ENCODE results near the gene MED25. TPM values are rescaled to one million over a fixed set of nuclear protein-coding genes. Genes with fewer than 3 reads are reported as not detected.

The MED25 gene
- polyA plus RNA-seq, 1 of the 3 experiments (the other 2 are of a cell fraction), result 30.2 TPM

- H3K27ac ChIP-seq (ENCODE audit: low read depth in 2 of 2, low read length in 1 of 2), result no peak overlapping the region; a peak in 1 of 4 replicates
- H3K4me3 ChIP-seq (ENCODE audit: low read depth in 2 of 2, low read length in 1 of 2), result no peak overlapping the region
- H3K9me3 ChIP-seq, result no peaks in the 10 kb centered on the region
- DNase-seq, result no peak
- TF ChIP-seq ZBTB33 (IDR thresholded peaks at IDR 0.05; ENCODE audit: borderline replicate concordance, low read depth) (no peak), EZH2phosphoT487 (IDR thresholded peaks at IDR 0.05; ENCODE audit: borderline replicate concordance, low read depth) (no peak), FOSL2 (IDR thresholded peaks at IDR 0.05; ENCODE audit: borderline replicate concordance, low read depth) (no peak), RXRA (IDR thresholded peaks at IDR 0.05; ENCODE audit: borderline replicate concordance, low read depth) (no peak), NRF1 (IDR thresholded peaks at IDR 0.05; ENCODE audit: low read depth, low read length) (no peak), GATA2 (CRISPR knock-in tag; IDR thresholded peaks at IDR 0.05) (no peak), NFIC (IDR thresholded peaks at IDR 0.05; ENCODE audit: borderline replicate concordance) (no peak), FOXJ3 (CRISPR knock-in tag; IDR thresholded peaks at IDR 0.05) (no peak)
- H3K4me1 ChIP-seq (ENCODE audit: control insufficient read depth in 1 of 2, insufficient read depth in 2 of 2, low read depth in 1 of 2, low read length in 1 of 2), result peaks cover 26% of the 10 kb centered on the region in 2 experiments; a peak in 3 of 4 replicates
- H3K9me2 ChIP-seq, result no peaks in the 10 kb centered on the region
- H3K27me3 ChIP-seq (ENCODE audit: insufficient read depth), result no peaks in the 10 kb centered on the region
- 90% methylated on average over 22 of the region's 24 CpGs for WGBS (ENCODE audit: low lambda C conversion rate)
- H2AFZ ChIP-seq (ENCODE audit: low read depth), result no peak overlapping the region
- H3K4me2 ChIP-seq, result no peak overlapping the region
- H3F3A ChIP-seq (replicated peaks; ENCODE audit: insufficient read depth), result peaks cover 41% of the 10 kb centered on the region
- ChIA-PET CTCF (interaction anchor here (0.6 to 3.4 kb wide), 6 partner anchors 10 to 112 kb away, joined by 3 to 20 read pairs (median 4); partner anchors contain the start of genes AKT1S1, PTOV1 and TBC1D17), POLR2A (interaction anchor here (2.6 kb wide), 1 partner anchor 12 kb away, joined by 25 read pairs; the partner anchor contains the start of gene PTOV1)
- no peak overlapping the region for H3K9ac ChIP-seq
- H3K79me2 ChIP-seq (ENCODE audit: insufficient read depth), result peaks cover 42% of the 10 kb centered on the region
- H3K36me3 ChIP-seq (replicated peaks in 1 of 2; ENCODE audit: control insufficient read depth in 1 of 2, insufficient read depth in 2 of 2, low read length in 1 of 2), result peaks cover 25 to 51% of the 10 kb centered on the region in 2 experiments
- H4K20me1 ChIP-seq (ENCODE audit: insufficient read depth), result peaks cover 30% of the 10 kb centered on the region
Measured at GRCh38 chr19:49863254-49863934, 45.3 kb downstream of the MED25 start.

- H3K9me2 ChIP-seq, result no peaks in the 10 kb centered on the region
- no peak overlapping the region for H3K4me3 ChIP-seq (ENCODE audit: low read depth in 2 of 2, low read length in 1 of 2)
- WGBS (ENCODE audit: low lambda C conversion rate), result 84% methylated on average over 7 of the region's 17 CpGs
- no peak overlapping the region for H3K4me2 ChIP-seq
- H3K79me2 ChIP-seq (ENCODE audit: insufficient read depth), result peaks cover 42% of the 10 kb centered on the region
- no peak overlapping the region; a peak in 1 of 4 replicates for H3K27ac ChIP-seq (ENCODE audit: low read depth in 2 of 2, low read length in 1 of 2)
- no peak for DNase-seq
- H3K4me1 ChIP-seq (ENCODE audit: control insufficient read depth in 1 of 2, insufficient read depth in 2 of 2, low read depth in 1 of 2, low read length in 1 of 2), result peaks cover 26 to 31% of the 10 kb centered on the region in 2 experiments; a peak in 3 of 4 replicates
- no peak overlapping the region for H3K9ac ChIP-seq
- CTCF ChIA-PET, result interaction anchor here (0.6 to 3.4 kb wide), 2 partner anchors 10 to 113 kb away, joined by 3 to 20 read pairs; no protein-coding TSS in a partner anchor
- H3K36me3 ChIP-seq (replicated peaks in 1 of 2; ENCODE audit: control insufficient read depth in 1 of 2, insufficient read depth in 2 of 2, low read length in 1 of 2), result peaks cover 25 to 45% of the 10 kb centered on the region in 2 experiments
- POLR2A ChIA-PET, result interaction anchor here (1.7 to 2.6 kb wide), 2 partner anchors 13 to 51 kb away, joined by 7 to 25 read pairs; partner anchors contain the start of genes FUZ and PTOV1
- peaks cover 26% of the 10 kb centered on the region for H4K20me1 ChIP-seq (ENCODE audit: insufficient read depth)
- no peak overlapping the region for H2AFZ ChIP-seq (ENCODE audit: low read depth)
- no peaks in the 10 kb centered on the region for H3K27me3 ChIP-seq (ENCODE audit: insufficient read depth)
- no peak for TF ChIP-seq FOXM1 (IDR thresholded peaks at IDR 0.05; ENCODE audit: low read depth)
- H3F3A ChIP-seq (replicated peaks; ENCODE audit: insufficient read depth), result peaks cover 36% of the 10 kb centered on the region
- H3K9me3 ChIP-seq, result no peaks in the 10 kb centered on the region
Measured at GRCh38 chr19:49863935-49864320, 45.8 kb downstream of the MED25 start.
